WTC11 (cell line): ENCODE measurements around the gene CFAP97. TPM values are rescaled to one million over a fixed set of nuclear protein-coding genes. Genes with fewer than 3 reads are reported as not detected.
"Not testable (repeated sequence)": the region's sequence is repeated elsewhere in the genome, so short reads cannot be mapped to it uniquely, and the experiment has no call there.

ENCODE experiments used
- ATAC-seq: fragments of 200-7000 bp; cut with Tn5 transposase; 2 replicates; pipeline ENCODE4 v1.10.0; 2021; ENCODE audit warnings: mild to moderate bottlenecking, moderate library complexity
- CTCF ChIA-PET: fragments of 300-600 bp; sonication (Branson Sonifier 250); formaldehyde crosslinking; loops from one replicate; lab custom pipeline; 2021; ENCODE audit warnings: antibody characterized with exemption; lab: Charles Lee
- POLR2A ChIA-PET: fragments of 350-600 bp; sonication (Branson Sonifier 250); formaldehyde crosslinking; loops from one replicate; lab custom pipeline; 2021; ENCODE audit warnings: antibody characterized with exemption; lab: Charles Lee
- DNase-seq: peaks from one replicate; pipeline ENCODE4 v3.0.0; 2021; ENCODE audit warnings: low spot score
- H3K27ac Mint-ChIP-seq: 2 replicates; pipeline ENCODE4 v1.8.0; 2021; ENCODE audit warnings: mixed read lengths
- H3K27me3 Mint-ChIP-seq: 2 replicates; pipeline ENCODE4 v1.8.0; 2021; ENCODE audit warnings: low read depth, mild to moderate bottlenecking, moderate library complexity, mixed read lengths
- H3K36me3 Mint-ChIP-seq: 2 replicates; pipeline ENCODE4 v1.8.0; 2021; ENCODE audit warnings: mixed read lengths
- H3K4me1 Mint-ChIP-seq: 2 replicates; pipeline ENCODE4 v1.8.0; 2022; ENCODE audit warnings: mixed read lengths
- H3K4me3 Mint-ChIP-seq: 2 replicates; pipeline ENCODE4 v1.8.0; 2021; ENCODE audit warnings: mild to moderate bottlenecking, moderate library complexity, mixed read lengths
- H3K9me3 Mint-ChIP-seq: 2 replicates; pipeline ENCODE4 v1.8.0; 2021; ENCODE audit warnings: mixed read lengths
- AR ChIP-seq: fragments of 250-450 bp; sonication (Bioruptor Pico); IDR thresholded peaks from 2 replicates; pipeline ENCODE4 v1.9.0; 2021; ENCODE audit warnings: mild to moderate bottlenecking
- ATF2 ChIP-seq: sonication (generic); formaldehyde crosslinking; IDR thresholded peaks from 2 replicates; pipeline ENCODE4 v1.8.1; 2022; ENCODE audit warnings: low read depth, missing genetic modification reagents, borderline replicate concordance
- CTCF ChIP-seq: fragments of 200-600 bp; IDR thresholded peaks from 2 replicates; pipeline ENCODE4 v1.8.0; 2022; ENCODE audit warnings: antibody characterized with exemption
- ESRRA ChIP-seq: sonication (generic); formaldehyde crosslinking; IDR thresholded peaks from 2 replicates; pipeline ENCODE4 v1.8.1; 2022; ENCODE audit warnings: mild to moderate bottlenecking, missing genetic modification reagents, borderline replicate concordance
- ETV6 ChIP-seq: sonication (generic); formaldehyde crosslinking; IDR thresholded peaks from 2 replicates; pipeline ENCODE4 v1.8.1; 2022; ENCODE audit warnings: mild to moderate bottlenecking, missing genetic modification reagents
- FOXP4 ChIP-seq: sonication (generic); formaldehyde crosslinking; IDR thresholded peaks from 2 replicates; pipeline ENCODE4 v1.8.0; 2022; ENCODE audit warnings: mild to moderate bottlenecking, missing genetic modification reagents
- GABPB1 ChIP-seq: sonication (generic); formaldehyde crosslinking; IDR thresholded peaks from 2 replicates; pipeline ENCODE4 v1.8.1; 2023; ENCODE audit warnings: mild to moderate bottlenecking, missing genetic modification reagents
- GTF2I ChIP-seq: fragments of 250-450 bp; sonication (Bioruptor Pico); conservative IDR thresholded peaks from 2 replicates; pipeline ENCODE4 v1.4.0; 2021; ENCODE audit warnings: mild to moderate bottlenecking
- JUN ChIP-seq: sonication (generic); formaldehyde crosslinking; IDR thresholded peaks from 2 replicates; pipeline ENCODE4 v1.8.0; 2023; ENCODE audit warnings: mild to moderate bottlenecking, missing genetic modification reagents
- NFYB ChIP-seq: sonication (generic); formaldehyde crosslinking; conservative IDR thresholded peaks from 2 replicates; pipeline ENCODE4 v1.8.0; 2022; ENCODE audit warnings: low read depth, missing genetic modification reagents
- OVOL2 ChIP-seq: fragments of 250-450 bp; sonication (Bioruptor Pico); IDR thresholded peaks from 2 replicates; pipeline ENCODE4 v1.9.0; 2021; ENCODE audit warnings: mild to moderate bottlenecking, borderline replicate concordance
- RELA ChIP-seq: sonication (generic); formaldehyde crosslinking; IDR thresholded peaks from 2 replicates; pipeline ENCODE4 v1.8.1; 2022; ENCODE audit warnings: missing genetic modification reagents, mild to moderate bottlenecking, borderline replicate concordance
- SOX15 ChIP-seq: fragments of 250-450 bp; sonication (Bioruptor Pico); IDR thresholded peaks from 2 replicates; pipeline ENCODE4 v1.9.0; 2021; ENCODE audit warnings: mild to moderate bottlenecking
- TEAD1 ChIP-seq: sonication (generic); formaldehyde crosslinking; IDR thresholded peaks from 2 replicates; pipeline ENCODE4 v1.8.0; 2022; ENCODE audit warnings: mild to moderate bottlenecking, missing genetic modification reagents
- TP53 ChIP-seq: sonication (generic); formaldehyde crosslinking; IDR thresholded peaks from 2 replicates; pipeline ENCODE4 v1.8.1; 2023; ENCODE audit warnings: mild to moderate bottlenecking, missing genetic modification reagents
- ZNF423 ChIP-seq: fragments of 250-450 bp; sonication (Bioruptor Pico); IDR thresholded peaks from 2 replicates; pipeline ENCODE4 v2.1.2; 2022; ENCODE audit warnings: mild to moderate bottlenecking, moderate library complexity
- total RNA-seq: library from RNA; stranded (reverse); gene quantifications from 3 replicates; pipeline ENCODE4 v1.2.3, GENCODE V29; 2021
- TF ChIP-seq, protein P1 (sequence below): sonication (generic); formaldehyde crosslinking; conservative IDR thresholded peaks from 2 replicates; pipeline ENCODE4 v1.8.1; 2022; ENCODE audit warnings: mild to moderate bottlenecking, missing genetic modification reagents

The CFAP97 gene
- total RNA-seq, 1 experiment from 2014 or later: 40.3 TPM

DNA sequence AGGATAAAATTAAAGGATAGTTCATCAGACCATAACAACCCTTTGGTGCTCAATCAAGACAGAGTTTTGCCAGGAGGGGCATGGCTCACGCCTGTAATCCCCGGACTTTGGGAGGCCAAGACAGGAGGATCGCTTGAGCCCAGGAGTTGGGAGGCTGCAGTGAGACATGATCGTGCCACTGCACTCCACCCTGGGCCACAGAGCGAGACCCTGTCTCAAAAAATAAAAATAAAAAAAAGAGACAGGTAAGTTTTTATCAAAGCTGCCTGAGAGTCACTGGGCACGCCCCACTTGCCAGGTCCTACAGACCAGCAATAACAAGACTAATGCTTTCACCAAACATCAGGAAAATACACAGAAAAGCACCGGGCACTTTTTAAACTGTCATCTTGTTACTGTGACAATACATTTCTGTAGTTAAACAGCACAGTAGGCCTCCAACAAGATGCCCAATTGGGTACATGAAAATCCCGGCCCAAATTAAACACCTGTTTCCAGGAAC is 765 bp downstream of the CFAP97 start:
- peak overlapping the region; percentile 92 for H3K27ac Mint-ChIP-seq
- CTCF ChIA-PET: interaction anchor here (3.1 kb wide), 1 partner anchor 20 kb away, joined by 20 read pairs; no protein-coding TSS in a partner anchor
- H3K27me3 Mint-ChIP-seq: peaks cover 32% of the 10 kb centered on the region
- H3K4me3 Mint-ChIP-seq: peak overlapping the region; percentile 93
- H3K9me3 Mint-ChIP-seq: no peaks in the 10 kb centered on the region
- no peak for DNase-seq
- POLR2A ChIA-PET: no interaction called here
- H3K4me1 Mint-ChIP-seq: peaks cover 32% of the 10 kb centered on the region
- ATAC-seq: no peak
- TF ChIP-seq CTCF (no peak), OVOL2 (CRISPR knock-in tag) (no peak), GTF2I (CRISPR knock-in tag) (0 out of 2 replicates have a peak, but pooled peaks have one; percentile 44), NFYB (CRISPR knock-in tag) (no peak)
- peaks cover 3% of the 10 kb centered on the region; the same call in 1 of the 2 replicates for H3K36me3 Mint-ChIP-seq

DNA sequence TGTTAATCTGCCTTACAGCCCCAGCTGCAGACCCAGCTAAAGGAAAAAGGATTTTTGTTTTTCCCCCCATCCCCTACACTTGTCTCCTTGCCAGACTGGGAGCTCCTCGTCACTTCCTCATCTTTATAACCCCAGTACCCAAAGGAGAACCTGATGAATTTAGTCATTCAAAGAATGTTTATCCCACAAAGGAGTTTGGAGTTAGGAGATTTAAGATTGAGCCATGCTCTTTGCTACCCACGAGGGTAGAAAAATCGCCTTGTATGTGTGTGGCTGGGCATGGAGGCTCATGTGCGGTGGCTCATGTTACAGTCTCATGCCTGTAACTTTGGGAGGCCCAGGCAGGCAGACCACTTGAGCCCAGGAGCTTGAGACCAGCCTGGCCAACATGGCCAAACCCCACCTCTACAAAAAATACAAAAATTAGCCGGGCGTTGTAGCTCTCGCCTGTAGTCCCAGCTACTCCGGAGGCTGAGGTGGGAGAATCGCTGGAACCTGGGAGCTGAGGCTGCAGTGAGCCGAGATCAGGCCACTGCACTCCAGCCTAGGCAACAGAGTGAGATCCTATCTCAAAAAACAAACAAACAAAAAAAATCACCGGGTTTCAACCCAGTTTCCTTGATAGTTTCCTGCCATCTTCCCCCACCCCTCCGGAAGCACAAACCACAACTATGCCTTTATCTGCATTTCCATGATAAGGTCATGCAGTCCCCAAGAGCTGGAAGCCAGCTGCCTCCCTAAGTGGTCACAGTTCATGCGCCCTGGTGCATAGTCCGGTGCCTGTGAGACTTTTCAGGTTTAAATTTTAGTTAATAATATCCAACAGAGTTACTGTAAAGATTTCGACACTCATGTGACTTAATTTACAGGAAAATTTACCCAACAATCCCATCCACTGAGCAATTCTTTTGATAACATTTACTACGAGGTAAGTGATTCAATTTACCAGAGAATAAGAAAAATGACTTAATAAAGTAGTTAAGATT is 1.5 kb downstream of the CFAP97 start:
- H3K36me3 Mint-ChIP-seq: peaks cover 3% of the 10 kb centered on the region; the same call in 1 of the 2 replicates
- peaks cover 32% of the 10 kb centered on the region for H3K4me1 Mint-ChIP-seq
- no peaks in the 10 kb centered on the region for H3K9me3 Mint-ChIP-seq
- CTCF ChIA-PET: interaction anchor here (1.4 to 3.1 kb wide), 2 partner anchors 19 to 195 kb away, joined by 3 to 20 read pairs; no protein-coding TSS in a partner anchor
- H3K4me3 Mint-ChIP-seq: peak overlapping the region; percentile 93
- ATAC-seq: peak; percentile 33
- H3K27ac Mint-ChIP-seq: peak overlapping the region; percentile 69
- no peak for DNase-seq
- POLR2A ChIA-PET: no interaction called here
- peaks cover 26% of the 10 kb centered on the region for H3K27me3 Mint-ChIP-seq
- TF ChIP-seq, protein P1, sequence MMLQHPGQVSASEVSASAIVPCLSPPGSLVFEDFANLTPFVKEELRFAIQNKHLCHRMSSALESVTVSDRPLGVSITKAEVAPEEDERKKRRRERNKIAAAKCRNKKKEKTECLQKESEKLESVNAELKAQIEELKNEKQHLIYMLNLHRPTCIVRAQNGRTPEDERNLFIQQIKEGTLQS: no peak
- TF ChIP-seq SOX15 (no peak), ATF2 (CRISPR knock-in tag) (no peak), JUN (CRISPR knock-in tag) (no peak), GABPB1 (CRISPR knock-in tag) (peak; percentile 41; the same call in 1 of the 2 replicates)
- TF ChIP-seq, all 79 proteins: peak for 1

- H3K27ac Mint-ChIP-seq, H3K4me3 Mint-ChIP-seq, H3K9me3 Mint-ChIP-seq, H3K36me3 Mint-ChIP-seq, H3K27me3 Mint-ChIP-seq, ATAC-seq, DNase-seq, POLR2A ChIA-PET: not testable (repeated sequence)
- CTCF ChIA-PET: interaction anchor here (4.4 kb wide), 1 partner anchor 14 kb away, joined by 21 read pairs; no protein-coding TSS in a partner anchor
- peaks cover 24% of the 10 kb centered on the region for H3K4me1 Mint-ChIP-seq
Observed at GRCh38 chr4:185198189-185198588, 5.6 kb downstream of the CFAP97 start.

GRCh38 chr4:185196437-185196836 is 7.4 kb downstream of the CFAP97 start:
- H3K9me3 Mint-ChIP-seq: no peaks in the 10 kb centered on the region
- H3K27me3 Mint-ChIP-seq: no peaks in the 10 kb centered on the region
- CTCF ChIA-PET: interaction anchor here (0.6 to 4.4 kb wide), 3 partner anchors 12 to 51 kb away, joined by 3 to 21 read pairs (median 3); no protein-coding TSS in a partner anchor
- H3K36me3 Mint-ChIP-seq: peaks cover 3% of the 10 kb centered on the region; the same call in 1 of the 2 replicates
- peaks cover 11% of the 10 kb centered on the region for H3K4me1 Mint-ChIP-seq
- no peak for DNase-seq
- POLR2A ChIA-PET: interaction anchor here (0.6 kb wide), 1 partner anchor 113 kb away, joined by 4 read pairs; no protein-coding TSS in a partner anchor
- no peak overlapping the region for H3K4me3 Mint-ChIP-seq
- H3K27ac Mint-ChIP-seq: no peak overlapping the region
- no peak for ATAC-seq
- TF ChIP-seq AR (CRISPR knock-in tag): no peak
- TF ChIP-seq RELA (CRISPR knock-in tag): no peak
- TF ChIP-seq FOXP4 (CRISPR knock-in tag): no peak
- TF ChIP-seq ETV6 (CRISPR knock-in tag): no peak
- TF ChIP-seq OVOL2 (CRISPR knock-in tag): no peak
- TF ChIP-seq TEAD1 (CRISPR knock-in tag): no peak
- no peak for TF ChIP-seq ESRRA
- no peak for TF ChIP-seq ZNF423 (CRISPR knock-in tag)
- TF ChIP-seq TP53 (CRISPR knock-in tag): no peak
